ACC112 (cell line): ENCODE measurements around the gene IDH1.

ENCODE experiments used
- H2AFZ ChIP-seq: fragments of 200-600 bp; sonication (generic); one replicate; pipeline ENCODE4 v1.6.0; 2017; ENCODE audit warnings: antibody characterized with exemption, low read length; ENCODE audit not compliant: unreplicated experiment
- H3K27ac ChIP-seq: fragments of 200-600 bp; sonication (generic); 2 replicates; pipeline ENCODE4 v1.5.1; 2014; ENCODE audit warnings: low read depth, mild to moderate bottlenecking, antibody characterized with exemption, low read length, moderate library complexity
- H3K27me3 ChIP-seq: fragments of 200-600 bp; sonication (generic); 2 replicates; pipeline ENCODE4 v1.6.1; 2014; ENCODE audit warnings: mild to moderate bottlenecking, antibody characterized with exemption, low read length, moderate library complexity, mixed read lengths; ENCODE audit not compliant: insufficient read depth
- H3K36me3 ChIP-seq: fragments of 200-600 bp; sonication (generic); 2 replicates; pipeline ENCODE4 v1.6.1; 2016; ENCODE audit warnings: mild to moderate bottlenecking, antibody characterized with exemption, low read length, moderate library complexity, mixed read lengths; ENCODE audit not compliant: insufficient read depth
- H3K4me1 ChIP-seq: fragments of 200-600 bp; sonication (generic); one replicate; pipeline ENCODE4 v1.6.1; 2016; ENCODE audit warnings: low read length, mixed read lengths; ENCODE audit not compliant: insufficient read depth, unreplicated experiment, control insufficient read depth
- H3K4me3 ChIP-seq: fragments of 200-600 bp; sonication (generic); 2 replicates; pipeline ENCODE4 v1.5.1; 2014; ENCODE audit warnings: mild to moderate bottlenecking, low read depth, low read length
- H3K79me2 ChIP-seq: fragments of 200-600 bp; sonication (generic); one replicate; pipeline ENCODE4 v1.6.0; 2016; ENCODE audit warnings: low read length; ENCODE audit not compliant: control insufficient read depth, unreplicated experiment, insufficient read depth

The IDH1 gene

GRCh38 chr2:208256192-208256782 lies 1.4 kb upstream of the IDH1 start:
- H3K36me3 ChIP-seq, result no peaks in the 10 kb centered on the region
- H3K27me3 ChIP-seq, result no peaks in the 10 kb centered on the region
- no peak overlapping the region for H3K4me3 ChIP-seq
- no peak overlapping the region for H2AFZ ChIP-seq
- H3K4me1 ChIP-seq, result peaks cover 17% of the 10 kb centered on the region
- peaks cover 2% of the 10 kb centered on the region for H3K79me2 ChIP-seq
- H3K27ac ChIP-seq, result no peak overlapping the region

GRCh38 chr2:208255557-208256106 lies 761 bp upstream of the IDH1 start:
- peaks cover 2% of the 10 kb centered on the region for H3K79me2 ChIP-seq
- H3K27me3 ChIP-seq, result no peaks in the 10 kb centered on the region
- H3K4me1 ChIP-seq, result peaks cover 22% of the 10 kb centered on the region
- peak overlapping the region; percentile 38; the same call in 1 of the 2 replicates for H3K27ac ChIP-seq
- H3K36me3 ChIP-seq, result no peaks in the 10 kb centered on the region
- peak overlapping the region; percentile 95 for H2AFZ ChIP-seq
- peak overlapping the region; percentile 96 for H3K4me3 ChIP-seq

GRCh38 chr2:208254118-208254870 lies 577 bp downstream of the IDH1 start:
- peaks cover 30% of the 10 kb centered on the region for H3K4me1 ChIP-seq
- H3K4me3 ChIP-seq, result peak overlapping the region; percentile 96
- H3K36me3 ChIP-seq, result no peaks in the 10 kb centered on the region
- peak overlapping the region; percentile 95 for H2AFZ ChIP-seq
- H3K79me2 ChIP-seq, result peaks cover 2% of the 10 kb centered on the region
- H3K27me3 ChIP-seq, result no peaks in the 10 kb centered on the region
- H3K27ac ChIP-seq, result 0 out of 2 replicates have a peak overlapping the region, but pooled peaks have one; percentile 13

GRCh38 chr2:208253600-208254117 lies 1.2 kb downstream of the IDH1 start:
- Histone ChIP-seq H3K4me1 (peaks cover 30% of the 10 kb centered on the region), H3K27ac (no peak overlapping the region), H3K36me3 (no peaks in the 10 kb centered on the region), H3K79me2 (peaks cover 2% of the 10 kb centered on the region), H3K27me3 (no peaks in the 10 kb centered on the region), H2AFZ (peak overlapping the region; percentile 51), H3K4me3 (peak overlapping the region; percentile 96)

GRCh38 chr2:208252716-208253492 lies 2.0 kb downstream of the IDH1 start:
- Histone ChIP-seq H3K27me3 (no peaks in the 10 kb centered on the region), H3K79me2 (peaks cover 2% of the 10 kb centered on the region), H3K4me1 (peaks cover 30% of the 10 kb centered on the region), H2AFZ (no peak overlapping the region), H3K4me3 (peak overlapping the region; percentile 96), H3K27ac (peak overlapping the region; percentile 19; the same call in 1 of the 2 replicates), H3K36me3 (0 out of 2 replicates have a peak, but pooled peaks cover 7% of the 10 kb centered on the region)

- H3K4me1 ChIP-seq, result peaks cover 30% of the 10 kb centered on the region
- peak overlapping the region; percentile 43; the same call in 1 of the 2 replicates for H3K27ac ChIP-seq
- no peak overlapping the region for H2AFZ ChIP-seq
- H3K27me3 ChIP-seq, result no peaks in the 10 kb centered on the region
- peaks cover 2% of the 10 kb centered on the region for H3K79me2 ChIP-seq
- H3K36me3 ChIP-seq, result 0 out of 2 replicates have a peak, but pooled peaks cover 9% of the 10 kb centered on the region
- no peak overlapping the region for H3K4me3 ChIP-seq
Observed at GRCh38 chr2:208251098-208251497, 3.8 kb downstream of the IDH1 start.

GRCh38 chr2:208250388-208250787 lies 4.5 kb downstream of the IDH1 start:
- Histone ChIP-seq H3K36me3 (0 out of 2 replicates have a peak, but pooled peaks cover 9% of the 10 kb centered on the region), H3K4me3 (no peak overlapping the region), H2AFZ (no peak overlapping the region), H3K27ac (peak overlapping the region; percentile 43), H3K4me1 (peaks cover 25% of the 10 kb centered on the region), H3K79me2 (peaks cover 2% of the 10 kb centered on the region), H3K27me3 (no peaks in the 10 kb centered on the region)

GRCh38 chr2:208249296-208249695 lies 5.6 kb downstream of the IDH1 start:
- Histone ChIP-seq H3K4me3 (no peak overlapping the region), H3K4me1 (peaks cover 25% of the 10 kb centered on the region), H3K36me3 (peaks cover 9% of the 10 kb centered on the region; the same call in 1 of the 2 replicates), H3K27ac (no peak overlapping the region), H3K79me2 (peaks cover 2% of the 10 kb centered on the region), H2AFZ (no peak overlapping the region), H3K27me3 (no peaks in the 10 kb centered on the region)

GRCh38 chr2:208248601-208249000 lies 6.3 kb downstream of the IDH1 start:
- H3K27me3 ChIP-seq, result no peaks in the 10 kb centered on the region
- peaks cover 9% of the 10 kb centered on the region; the same call in 1 of the 2 replicates for H3K36me3 ChIP-seq
- H3K27ac ChIP-seq, result no peak overlapping the region
- H3K4me1 ChIP-seq, result peaks cover 25% of the 10 kb centered on the region
- H3K79me2 ChIP-seq, result peaks cover 2% of the 10 kb centered on the region
- H3K4me3 ChIP-seq, result no peak overlapping the region
- no peak overlapping the region for H2AFZ ChIP-seq

- no peak overlapping the region for H3K4me3 ChIP-seq
- H3K4me1 ChIP-seq, result peaks cover 9% of the 10 kb centered on the region
- no peaks in the 10 kb centered on the region for H3K27me3 ChIP-seq
- H3K27ac ChIP-seq, result no peak overlapping the region
- H3K36me3 ChIP-seq, result peaks cover 9% of the 10 kb centered on the region; the same call in 1 of the 2 replicates
- H3K79me2 ChIP-seq, result no peaks in the 10 kb centered on the region
- H2AFZ ChIP-seq, result no peak overlapping the region
Observed at GRCh38 chr2:208245746-208246145, 9.1 kb downstream of the IDH1 start.
